Neutrophil (primary cell): Measurements from ENCODE around the gene TSEN15.

Source experiments
- H3K27ac ChIP-seq: fragments of 200-600 bp; sonication (generic); 2 replicates; pipeline ENCODE4 v1.5.1; 2016; ENCODE audit warnings: mild to moderate bottlenecking, moderate library complexity
- H3K27me3 ChIP-seq: fragments of 200-600 bp; sonication (generic); 2 replicates; pipeline ENCODE4 v1.6.0; 2016; ENCODE audit warnings: mild to moderate bottlenecking
- H3K36me3 ChIP-seq: fragments of 200-600 bp; sonication (generic); 2 replicates; pipeline ENCODE4 v1.5.1; 2017
- H3K4me1 ChIP-seq, 2 experiments: fragments of 200-600 bp in 1 of 2; sonication (generic) in 1 of 2; 1 replicate in 1 of 2; 2 replicates in 1 of 2; pipeline versions ENCODE4 v1.5.1 to v1.6.1; 2013 to 2016; ENCODE audit warnings: low read depth in 1 of 2, low read length in 1 of 2, mild to moderate bottlenecking in 1 of 2, moderate library complexity in 1 of 2; ENCODE audit not compliant: control insufficient read depth in 1 of 2, insufficient read depth in 1 of 2
- H3K4me3 ChIP-seq, 2 experiments: fragments of 200-600 bp in 1 of 2; sonication (generic) in 1 of 2; 1 replicate in 1 of 2; 2 replicates in 1 of 2; pipeline ENCODE4 v1.5.1; 2013 to 2016; ENCODE audit warnings: low read depth in 1 of 2, low read length in 1 of 2, mild to moderate bottlenecking in 1 of 2, moderate library complexity in 1 of 2
- H3K9me3 ChIP-seq: fragments of 200-600 bp; sonication (generic); 2 replicates; pipeline ENCODE4 v1.5.1; 2016
- CTCF ChIP-seq: fragments of 200-600 bp; sonication (generic); IDR thresholded peaks from 2 replicates; pipeline ENCODE4 v1.5.1; 2016; ENCODE audit warnings: antibody characterized with exemption

TSEN15 gene

DNA sequence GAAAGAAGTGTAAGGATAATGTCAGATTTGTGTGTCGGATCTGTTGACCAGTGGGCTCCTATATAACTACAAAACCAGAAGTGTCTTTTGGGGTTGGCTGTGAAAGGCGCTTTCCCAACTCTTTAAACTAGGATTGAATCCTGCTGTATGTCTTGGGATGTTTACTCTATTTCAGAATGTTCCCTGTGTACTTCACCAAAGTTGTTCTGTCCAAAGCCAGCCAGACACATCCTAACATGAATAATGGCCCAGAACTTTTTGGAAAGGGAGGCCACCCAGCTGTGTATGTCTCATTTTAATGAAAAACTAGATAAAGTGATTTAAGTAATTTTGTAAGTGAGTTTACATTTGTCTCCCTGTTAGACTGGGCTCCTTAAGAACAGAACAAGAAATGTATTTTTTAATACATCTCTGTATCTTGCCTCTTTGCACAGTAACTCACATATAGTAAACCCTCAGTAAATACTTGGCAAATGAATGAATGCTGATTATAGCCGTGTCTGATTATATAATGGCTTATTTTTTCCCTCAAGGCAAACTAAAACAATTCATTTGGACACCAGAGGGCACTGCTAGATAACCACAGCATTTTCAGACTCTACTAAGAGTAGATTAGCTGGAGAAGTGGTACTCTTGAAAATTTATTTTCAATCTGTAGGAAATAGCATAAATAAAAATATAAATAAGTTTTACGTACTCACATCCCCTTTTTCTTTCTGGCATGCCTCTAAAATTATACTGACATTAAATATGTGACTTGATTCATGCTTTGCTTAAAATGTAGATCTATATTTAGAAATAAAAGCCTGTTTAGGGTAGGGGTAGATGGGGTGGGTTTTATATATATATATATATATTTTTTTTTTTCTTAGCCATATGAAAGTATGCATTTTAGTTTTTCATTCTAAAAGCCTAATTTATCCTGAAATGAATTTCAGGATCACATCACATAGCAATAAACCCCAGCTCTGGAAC, 23.8 kb downstream of the TSEN15 start:
- peak; percentile 57 for TF ChIP-seq CTCF
- Histone ChIP-seq H3K27ac (no peak overlapping the region), H3K9me3 (no peaks in the 10 kb centered on the region), H3K4me1 (no peaks in the 10 kb centered on the region), H3K36me3 (no peaks in the 10 kb centered on the region), H3K27me3 (no peaks in the 10 kb centered on the region), H3K4me3 (no peak overlapping the region)

DNA sequence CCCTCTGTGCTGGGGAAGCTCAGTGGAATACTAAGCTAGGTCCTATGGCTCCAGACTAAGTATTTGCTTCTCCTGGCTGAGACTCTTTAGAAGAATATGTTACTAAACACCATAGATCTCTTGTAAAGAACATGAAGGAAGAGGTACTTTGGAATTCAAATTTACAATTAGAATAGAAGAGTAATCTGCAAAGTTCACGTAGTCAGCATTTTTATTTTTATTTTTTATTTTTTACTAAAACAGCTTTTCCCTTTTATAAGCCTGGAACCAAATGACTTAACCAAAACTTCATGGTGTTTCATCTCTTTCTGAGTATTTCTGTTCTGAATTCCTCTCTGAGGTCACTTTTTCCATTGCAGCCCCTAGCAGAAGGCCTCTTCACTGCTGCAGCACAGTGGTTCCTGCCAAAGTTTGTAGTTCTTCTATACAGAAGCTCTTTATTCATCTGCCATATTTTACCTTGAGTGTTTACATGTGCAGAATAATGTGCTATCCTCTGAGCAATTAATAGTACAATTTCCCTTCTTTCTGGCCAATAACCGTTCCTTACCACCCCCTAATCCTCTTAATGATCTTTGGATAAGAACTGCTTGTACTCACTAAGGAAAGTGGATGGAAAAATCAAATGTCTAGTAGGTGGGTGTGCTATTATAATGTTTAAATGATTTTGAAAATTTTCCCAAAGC, 27.2 kb downstream of the TSEN15 start:
- no peaks in the 10 kb centered on the region for H3K36me3 ChIP-seq
- H3K27me3 ChIP-seq, result no peaks in the 10 kb centered on the region
- H3K9me3 ChIP-seq, result no peaks in the 10 kb centered on the region
- TF ChIP-seq CTCF, result no peak
- H3K27ac ChIP-seq, result no peak overlapping the region
- H3K4me3 ChIP-seq, result no peak overlapping the region
- H3K4me1 ChIP-seq, result no peaks in the 10 kb centered on the region

DNA sequence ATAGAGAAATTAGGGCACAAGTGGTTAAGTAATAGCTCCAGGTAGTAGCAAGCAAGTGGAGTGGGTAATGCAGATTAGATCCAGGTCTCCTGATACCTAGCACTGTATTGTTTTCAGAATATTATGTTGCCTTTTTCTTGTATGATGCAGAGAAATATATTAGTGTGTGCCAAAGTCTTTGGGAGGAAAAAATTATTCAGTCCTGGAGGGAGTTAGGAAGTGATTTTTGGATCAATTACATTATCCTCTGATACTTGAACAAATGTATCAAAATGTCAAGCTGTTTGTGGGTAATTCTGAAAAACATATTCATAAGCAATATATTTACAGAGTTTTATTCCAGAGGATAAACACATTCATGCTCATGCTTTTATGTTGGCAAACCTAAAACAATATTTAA, 28.8 kb downstream of the TSEN15 start:
- Histone ChIP-seq H3K27me3 (no peaks in the 10 kb centered on the region), H3K9me3 (no peaks in the 10 kb centered on the region), H3K27ac (no peak overlapping the region), H3K4me3 (no peak overlapping the region), H3K4me1 (no peaks in the 10 kb centered on the region), H3K36me3 (no peaks in the 10 kb centered on the region)
- TF ChIP-seq CTCF, result no peak

GRCh38 chr1:184082541-184083415, 31.2 kb downstream of the TSEN15 start:
- no peak for TF ChIP-seq CTCF

GRCh38 chr1:184085667-184086066, 34.1 kb downstream of the TSEN15 start:
- Histone ChIP-seq H3K27ac (no peak overlapping the region), H3K4me3 (no peak overlapping the region), H3K27me3 (no peaks in the 10 kb centered on the region), H3K4me1 (no peaks in the 10 kb centered on the region), H3K9me3 (no peaks in the 10 kb centered on the region), H3K36me3 (no peaks in the 10 kb centered on the region)
- no peak for TF ChIP-seq CTCF

More at GRCh38 chr1:184082541-184083415, 31.2 kb downstream of the TSEN15 start:
- Histone ChIP-seq H3K4me3 (no peak overlapping the region), H3K27me3 (no peaks in the 10 kb centered on the region), H3K9me3 (no peaks in the 10 kb centered on the region), H3K4me1 (no peaks in the 10 kb centered on the region), H3K36me3 (no peaks in the 10 kb centered on the region), H3K27ac (no peak overlapping the region)
